ENCODE results near the gene SMIM12.

SMIM12 gene

DNA sequence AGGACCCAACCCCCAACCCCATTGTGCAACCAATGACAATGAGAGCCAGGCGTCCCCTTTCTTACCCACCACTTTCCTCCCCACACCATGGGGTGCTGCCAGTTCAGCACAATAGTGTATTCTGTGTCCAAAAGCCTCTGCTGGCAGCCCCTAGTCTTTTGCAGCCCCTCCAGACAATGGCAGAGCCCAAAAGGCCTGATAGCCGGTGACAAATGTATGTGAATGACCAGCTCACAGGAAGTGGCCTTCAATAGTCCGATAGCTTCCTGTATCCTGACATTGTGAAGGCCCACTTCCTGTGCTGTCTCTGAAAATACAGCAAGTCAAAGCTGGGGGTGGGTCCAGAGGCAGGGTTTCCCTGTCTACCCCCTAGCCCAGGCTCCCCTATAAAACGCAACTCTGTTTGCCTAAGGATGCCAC is 16.6 kb downstream of the SMIM12 start:
- TF ChIP-seq, protein P1, sequence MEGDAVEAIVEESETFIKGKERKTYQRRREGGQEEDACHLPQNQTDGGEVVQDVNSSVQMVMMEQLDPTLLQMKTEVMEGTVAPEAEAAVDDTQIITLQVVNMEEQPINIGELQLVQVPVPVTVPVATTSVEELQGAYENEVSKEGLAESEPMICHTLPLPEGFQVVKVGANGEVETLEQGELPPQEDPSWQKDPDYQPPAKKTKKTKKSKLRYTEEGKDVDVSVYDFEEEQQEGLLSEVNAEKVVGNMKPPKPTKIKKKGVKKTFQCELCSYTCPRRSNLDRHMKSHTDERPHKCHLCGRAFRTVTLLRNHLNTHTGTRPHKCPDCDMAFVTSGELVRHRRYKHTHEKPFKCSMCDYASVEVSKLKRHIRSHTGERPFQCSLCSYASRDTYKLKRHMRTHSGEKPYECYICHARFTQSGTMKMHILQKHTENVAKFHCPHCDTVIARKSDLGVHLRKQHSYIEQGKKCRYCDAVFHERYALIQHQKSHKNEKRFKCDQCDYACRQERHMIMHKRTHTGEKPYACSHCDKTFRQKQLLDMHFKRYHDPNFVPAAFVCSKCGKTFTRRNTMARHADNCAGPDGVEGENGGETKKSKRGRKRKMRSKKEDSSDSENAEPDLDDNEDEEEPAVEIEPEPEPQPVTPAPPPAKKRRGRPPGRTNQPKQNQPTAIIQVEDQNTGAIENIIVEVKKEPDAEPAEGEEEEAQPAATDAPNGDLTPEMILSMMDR (IDR thresholded peaks at IDR 0.05; ENCODE audit: low read depth, low read length, missing control alignments), result no peak
- H3K4me3 ChIP-seq (replicated peaks; ENCODE audit: low read depth, low read length), result no peak overlapping the region
- no peak for DNase-seq (ENCODE audit: extremely low read depth, low read depth)

DNA sequence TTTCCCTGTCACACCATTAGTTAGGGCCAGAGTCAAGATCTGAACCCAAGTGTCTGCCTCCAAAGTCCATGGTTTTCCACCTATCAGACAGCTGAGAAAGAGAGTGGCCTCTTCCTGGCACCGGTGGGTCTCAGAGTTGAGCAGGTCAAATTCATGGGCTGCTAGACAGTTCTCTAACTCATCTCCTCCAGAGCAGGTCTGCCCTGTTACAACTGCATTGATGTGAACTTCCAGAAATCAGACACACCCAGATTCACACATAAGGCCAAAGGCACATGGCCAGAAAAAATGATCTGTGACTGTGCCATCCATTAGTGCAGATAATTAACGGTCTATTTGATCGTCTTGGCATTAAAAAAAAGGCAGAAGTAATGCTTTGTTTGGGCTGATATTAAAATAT is 17.5 kb downstream of the SMIM12 start:
- no peak overlapping the region for H3K4me3 ChIP-seq (replicated peaks; ENCODE audit: low read depth, low read length)
- TF ChIP-seq, protein P1 (IDR thresholded peaks at IDR 0.05; ENCODE audit: low read depth, low read length, missing control alignments), result no peak
- no peak for DNase-seq (ENCODE audit: extremely low read depth, low read depth)

- TF ChIP-seq, protein P1 (IDR thresholded peaks at IDR 0.05; ENCODE audit: low read depth, low read length, missing control alignments), result no peak
- no peak for DNase-seq (ENCODE audit: extremely low read depth, low read depth)
- H3K4me3 ChIP-seq (replicated peaks; ENCODE audit: low read depth, low read length), result no peak overlapping the region
Measured at GRCh38 chr1:34840426-34840825, 19.1 kb downstream of the SMIM12 start.

DNA sequence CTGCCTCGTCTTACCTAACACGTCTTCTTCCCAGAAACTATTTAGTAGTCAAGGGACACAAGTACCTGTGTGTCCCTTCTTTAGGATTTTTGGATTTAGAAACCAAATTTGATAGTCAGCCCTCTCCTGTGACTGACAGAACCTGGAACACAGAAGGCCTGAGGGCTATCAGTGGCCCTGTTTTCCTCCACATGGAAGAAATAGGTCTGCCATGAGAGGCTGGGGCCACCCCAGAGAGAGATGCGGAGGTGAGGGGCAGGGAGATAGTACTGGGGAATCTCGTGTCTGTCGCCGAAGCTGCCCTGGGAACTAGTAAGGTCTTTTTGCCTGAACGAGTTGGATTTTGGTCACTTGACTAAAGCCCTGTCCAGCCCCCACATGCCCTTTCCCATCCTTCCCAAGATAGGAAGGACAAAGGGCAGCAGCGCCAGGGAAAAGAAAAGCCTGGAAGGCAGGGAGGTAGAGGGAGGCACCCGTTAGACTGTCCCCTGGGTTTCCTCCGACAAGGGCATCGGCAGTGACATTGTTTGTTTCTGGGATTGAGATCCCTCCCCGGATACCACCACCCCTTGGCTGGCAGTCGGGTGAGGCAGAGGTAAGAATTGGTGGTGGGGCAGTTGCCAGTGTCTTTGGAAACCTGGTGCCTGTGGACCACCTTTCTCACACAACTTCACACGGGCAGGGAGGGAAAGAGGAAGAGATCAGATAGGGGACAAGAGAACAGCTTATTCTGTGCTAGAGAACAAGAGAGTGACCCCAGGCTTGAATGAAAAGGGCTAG is 19.8 kb downstream of the SMIM12 start:
- TF ChIP-seq, protein P1 (IDR thresholded peaks at IDR 0.05; ENCODE audit: low read depth, low read length, missing control alignments), result no peak
- H3K4me3 ChIP-seq (replicated peaks; ENCODE audit: low read depth, low read length), result no peak overlapping the region

DNA sequence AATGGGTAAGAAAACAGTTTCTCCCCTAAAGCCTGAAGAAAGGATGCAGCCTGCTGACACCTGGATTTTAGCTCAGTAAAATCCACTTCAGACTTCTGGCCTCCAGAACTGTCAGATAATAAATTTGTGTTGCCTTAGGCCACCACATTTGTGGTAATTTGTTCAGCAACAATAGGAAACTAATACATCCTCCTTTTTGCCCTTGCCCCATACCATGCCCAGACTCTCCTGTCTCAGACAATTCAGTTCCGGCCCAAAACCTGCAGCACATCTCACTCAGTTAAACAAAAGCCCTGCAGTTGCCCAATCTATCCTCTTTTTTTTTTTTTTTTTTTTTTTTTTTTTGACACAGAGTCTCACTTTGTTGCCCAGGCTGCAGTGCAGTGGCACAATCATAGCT is 25.8 kb downstream of the SMIM12 start:
- no peak for DNase-seq (ENCODE audit: extremely low read depth, low read depth)
- H3K4me3 ChIP-seq (replicated peaks; ENCODE audit: low read depth, low read length), result no peak overlapping the region
- TF ChIP-seq, protein P1 (IDR thresholded peaks at IDR 0.05; ENCODE audit: low read depth, low read length, missing control alignments), result no peak

More for the DNA sequence above, 19.8 kb downstream of the SMIM12 start:
- no peak for DNase-seq (ENCODE audit: extremely low read depth, low read depth)

- TF ChIP-seq, protein P1 (IDR thresholded peaks at IDR 0.05; ENCODE audit: low read depth, low read length, missing control alignments), result no peak
- DNase-seq (ENCODE audit: extremely low read depth, low read depth), result no peak
- H3K4me3 ChIP-seq (replicated peaks; ENCODE audit: low read depth, low read length), result no peak overlapping the region
Measured at GRCh38 chr1:34831721-34832246, 27.8 kb downstream of the SMIM12 start.

Measured in HFF-Myc (cell line).